Measurements from ENCODE around the gene PRR5.

GRCh38 chr22:44677871-44678555 is 24.0 kb upstream of the PRR5 start:
- TF ChIP-seq CTCF (IDR thresholded peaks at IDR 0.05 in 8 of 11, conservative IDR thresholded peaks at IDR 0.05 in 3 of 11) (no peak), POLR2A (IDR thresholded peaks at IDR 0.05) (no peak)
